ENCODE results near the gene CELSR1. TPM values are rescaled to one million over a fixed set of nuclear protein-coding genes. Genes with fewer than 3 reads are reported as not detected.

The CELSR1 gene
- total and polyA plus RNA-seq, 12 donors = 0.11 to 4.3 (median 1.9) TPM

DNA sequence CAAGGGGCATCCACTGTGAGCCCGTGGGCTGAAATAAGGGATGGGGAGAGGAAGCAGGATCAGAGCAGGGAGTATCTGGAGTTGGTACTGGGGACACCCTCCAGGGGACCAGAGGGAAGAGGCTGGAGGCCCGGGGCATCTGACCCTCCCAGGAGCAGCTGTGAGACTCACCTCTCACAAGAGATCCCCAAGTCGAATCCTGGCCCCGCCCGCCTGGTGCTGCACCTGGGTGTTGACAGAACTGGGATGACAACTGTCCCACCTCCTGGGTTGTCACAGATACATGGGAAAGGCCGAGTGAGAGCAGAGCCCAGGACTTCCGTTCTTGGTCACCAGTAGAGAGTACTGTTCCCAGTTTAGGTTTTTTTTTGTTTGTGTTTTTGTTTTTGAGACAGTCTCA, 78.9 kb downstream of the CELSR1 start:
- intact Hi-C loops (cut with DNase I) = no loop called here
- 57 to 86% (median 80%) methylated on average over 6 to 7 of the region's 7 CpGs for WGBS, 4 donors
- no peak overlapping the region for H3K4me3 ChIP-seq
- H3K27ac ChIP-seq = no peak overlapping the region
- H3K27me3 ChIP-seq = no peaks in the 10 kb centered on the region
- H3K4me1 ChIP-seq (replicated peaks in 1 of 2) = no peaks in the 10 kb centered on the region
- no peaks in the 10 kb centered on the region for H3K36me3 ChIP-seq (replicated peaks in 1 of 2)
- no peak for TF ChIP-seq POLR2A (IDR thresholded peaks at IDR 0.05)
- no peak for TF ChIP-seq CTCF (IDR thresholded peaks at IDR 0.05)
- no peak for DNase-seq
- no peaks in the 10 kb centered on the region for H3K9me3 ChIP-seq (replicated peaks in 1 of 3)

DNA sequence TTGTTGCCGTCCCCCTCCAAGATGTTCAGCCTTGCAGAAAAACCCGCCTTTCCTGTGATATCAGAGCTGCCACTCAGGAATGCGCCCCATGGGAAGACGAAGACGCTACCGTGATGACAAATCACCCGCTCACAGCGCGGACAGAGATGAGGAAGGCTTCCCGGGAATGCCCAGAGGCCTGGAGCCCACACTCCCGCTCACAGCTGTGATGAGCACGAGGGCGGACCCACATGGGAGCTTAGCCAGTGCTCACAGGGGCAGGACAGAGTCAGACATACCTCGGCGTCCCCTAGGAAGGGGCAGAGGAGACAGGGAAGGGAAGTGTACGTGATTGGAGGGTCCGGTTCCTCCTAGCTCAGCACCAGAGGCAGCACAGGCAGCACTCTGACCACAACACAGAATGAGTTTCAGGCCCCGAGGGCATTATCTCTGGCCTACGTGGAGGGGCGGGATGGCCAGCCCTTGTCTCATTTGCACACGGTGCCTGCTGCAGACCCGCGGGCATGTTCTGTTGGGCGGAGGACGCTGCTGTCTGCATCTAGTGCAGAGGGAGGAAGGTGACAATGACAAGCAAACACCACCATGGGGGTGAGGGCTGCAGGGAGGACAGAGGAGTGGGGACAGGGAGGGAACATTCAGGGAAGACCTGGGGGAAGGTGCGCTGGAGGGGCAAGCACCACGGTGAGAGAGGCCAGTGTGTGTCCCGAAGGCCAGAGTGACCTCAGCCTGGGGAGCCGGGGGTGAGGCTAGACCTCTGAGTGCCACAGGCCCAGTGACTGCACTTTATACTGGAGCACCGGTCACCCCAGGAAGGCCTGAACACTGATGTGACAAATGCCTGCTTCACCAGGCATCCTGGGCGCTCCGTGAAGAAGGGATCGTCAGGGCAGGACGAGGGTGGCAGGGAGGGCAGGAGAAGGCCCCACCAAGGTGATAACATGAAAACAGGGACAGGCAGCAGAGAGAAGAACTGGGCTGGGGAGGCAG, 79.6 kb downstream of the CELSR1 start:
- Histone ChIP-seq H3K4me3 (no peak overlapping the region), H3K4me1 (replicated peaks in 1 of 2) (no peaks in the 10 kb centered on the region), H3K27ac (no peak overlapping the region), H3K36me3 (replicated peaks in 1 of 2) (no peaks in the 10 kb centered on the region), H3K9me3 (replicated peaks in 1 of 3) (no peaks in the 10 kb centered on the region), H3K27me3 (no peaks in the 10 kb centered on the region)
- DNase-seq = no peak
- TF ChIP-seq CTCF (IDR thresholded peaks at IDR 0.05) (no peak), POLR2A (IDR thresholded peaks at IDR 0.05) (no peak)
- intact Hi-C loops (cut with DNase I) = no loop called here
- 72 to 77% (median 75%) methylated on average over 21 to 34 of the region's 34 CpGs for WGBS, 4 donors

- Histone ChIP-seq H3K4me1 (replicated peaks in 1 of 2) (no peaks in the 10 kb centered on the region), H3K27ac (no peak overlapping the region), H3K4me3 (no peak overlapping the region), H3K9me3 (replicated peaks in 1 of 3) (no peaks in the 10 kb centered on the region), H3K27me3 (no peaks in the 10 kb centered on the region), H3K36me3 (replicated peaks in 1 of 2) (no peaks in the 10 kb centered on the region)
- no peak for DNase-seq
- WGBS, 4 donors = 84 to 90% (median 87%) methylated on average over 12 of the region's 12 CpGs
- no peak for TF ChIP-seq CTCF (IDR thresholded peaks at IDR 0.05)
- no peak for TF ChIP-seq POLR2A (IDR thresholded peaks at IDR 0.05)
- intact Hi-C loops (cut with DNase I) = no loop called here
Observed at GRCh38 chr22:46456818-46457163, 80.6 kb downstream of the CELSR1 start.

- TF ChIP-seq CTCF (IDR thresholded peaks at IDR 0.05) = no peak
- TF ChIP-seq POLR2A (IDR thresholded peaks at IDR 0.05) = no peak
- WGBS, 4 donors = 80 to 86% (median 81%) methylated on average over 13 of the region's 13 CpGs
- no peaks in the 10 kb centered on the region for H3K9me3 ChIP-seq (replicated peaks in 1 of 3)
- H3K36me3 ChIP-seq (replicated peaks in 1 of 2) = no peaks in the 10 kb centered on the region
- DNase-seq = no peak
- H3K4me1 ChIP-seq (replicated peaks in 1 of 2) = no peaks in the 10 kb centered on the region
- intact Hi-C loops (cut with DNase I) = no loop called here
- no peaks in the 10 kb centered on the region for H3K27me3 ChIP-seq
- H3K27ac ChIP-seq = no peak overlapping the region
- H3K4me3 ChIP-seq = no peak overlapping the region
Observed at GRCh38 chr22:46455446-46455845, 82.0 kb downstream of the CELSR1 start.

All from adrenal gland (tissue), 12 donors.